ENCODE data around the gene EFEMP1.

The EFEMP1 gene

DNA sequence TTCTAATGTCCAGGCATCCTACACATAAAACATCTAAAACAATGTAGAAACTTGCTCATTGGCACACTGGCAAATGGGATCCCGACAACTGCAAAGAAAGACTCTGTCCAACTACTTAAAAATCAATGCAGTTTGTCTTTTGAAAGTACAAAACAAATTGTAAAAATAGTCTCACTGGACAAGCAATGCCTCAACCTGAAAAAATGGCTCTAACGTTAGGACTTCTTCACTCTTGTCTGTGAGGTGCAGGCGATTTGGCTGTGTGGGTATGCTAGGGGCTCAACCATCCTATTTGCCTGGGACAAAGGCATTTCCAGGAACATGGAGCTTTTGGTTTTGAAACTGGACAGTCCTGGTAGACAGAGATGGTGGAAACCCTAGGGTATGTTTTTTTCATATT, 10.7 kb downstream of the EFEMP1 start:
- peaks cover 13% of the 10 kb centered on the region for H3K36me3 ChIP-seq (ENCODE audit: insufficient read depth, low read length)
- H3K4me1 ChIP-seq (ENCODE audit: control insufficient read depth, insufficient read depth, low read length) = peaks cover 9% of the 10 kb centered on the region
- H3K4me3 ChIP-seq (ENCODE audit: low read length) = no peak overlapping the region
- no peak overlapping the region for H3K9ac ChIP-seq (ENCODE audit: low read depth, low read length)
- no peak overlapping the region for H3K4me2 ChIP-seq (ENCODE audit: low read length)
- H3K9me3 ChIP-seq (replicated peaks; ENCODE audit: low read length) = no peaks in the 10 kb centered on the region
- H3K27me3 ChIP-seq (ENCODE audit: control insufficient read depth, insufficient read depth, low read length) = no peaks in the 10 kb centered on the region

DNA sequence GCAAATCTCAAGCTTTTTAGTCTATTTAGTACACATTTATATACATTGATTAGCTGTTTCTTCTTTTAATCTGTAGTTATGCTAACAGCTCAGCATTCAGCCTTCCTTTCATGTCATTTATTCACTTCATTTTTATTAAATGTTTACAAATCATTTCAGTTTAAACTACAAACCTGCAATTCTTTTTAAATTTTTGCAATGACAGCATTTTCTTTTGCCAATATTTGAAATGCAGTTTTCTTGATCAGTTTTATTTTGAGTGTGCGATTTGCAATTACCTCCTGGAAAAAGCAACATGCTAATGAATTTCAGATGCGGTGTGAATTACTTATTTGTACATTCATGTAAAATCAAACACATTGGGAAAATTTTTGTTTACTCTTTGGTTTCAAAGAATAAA, 13.5 kb downstream of the EFEMP1 start:
- Histone ChIP-seq H3K4me1 (ENCODE audit: control insufficient read depth, insufficient read depth, low read length) (peaks cover under 1% of the 10 kb centered on the region), H3K4me3 (ENCODE audit: low read length) (no peak overlapping the region), H3K9ac (ENCODE audit: low read depth, low read length) (no peak overlapping the region), H3K36me3 (ENCODE audit: insufficient read depth, low read length) (peaks cover 8% of the 10 kb centered on the region), H3K4me2 (ENCODE audit: low read length) (no peak overlapping the region), H3K9me3 (replicated peaks; ENCODE audit: low read length) (no peaks in the 10 kb centered on the region), H3K27me3 (ENCODE audit: control insufficient read depth, insufficient read depth, low read length) (no peaks in the 10 kb centered on the region)

DNA sequence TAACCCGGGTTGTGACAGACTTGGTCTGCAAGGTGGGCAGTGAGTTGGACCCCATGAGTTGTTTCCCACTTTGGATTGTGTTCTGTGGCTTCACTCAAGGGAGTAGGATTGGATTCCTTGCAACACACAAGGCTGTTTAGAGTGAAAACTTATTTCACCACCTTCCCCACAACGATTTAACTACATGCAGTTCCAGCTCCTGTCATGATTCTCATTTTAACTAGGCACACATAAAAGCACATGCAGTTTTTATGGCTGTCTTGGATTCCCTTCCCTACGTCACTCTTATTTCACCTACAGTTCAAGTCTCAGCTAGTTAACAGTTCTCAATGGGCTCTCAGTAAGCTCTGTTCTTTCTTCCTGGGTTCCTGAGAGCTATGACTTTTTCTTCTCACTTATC, 15.9 kb downstream of the EFEMP1 start:
- H3K4me2 ChIP-seq (ENCODE audit: low read length) = no peak overlapping the region
- H3K4me3 ChIP-seq (ENCODE audit: low read length) = no peak overlapping the region
- H3K27me3 ChIP-seq (ENCODE audit: control insufficient read depth, insufficient read depth, low read length) = no peaks in the 10 kb centered on the region
- no peak overlapping the region for H3K9ac ChIP-seq (ENCODE audit: low read depth, low read length)
- no peaks in the 10 kb centered on the region for H3K4me1 ChIP-seq (ENCODE audit: control insufficient read depth, insufficient read depth, low read length)
- H3K9me3 ChIP-seq (replicated peaks; ENCODE audit: low read length) = no peaks in the 10 kb centered on the region
- H3K36me3 ChIP-seq (ENCODE audit: insufficient read depth, low read length) = peaks cover 11% of the 10 kb centered on the region

DNA sequence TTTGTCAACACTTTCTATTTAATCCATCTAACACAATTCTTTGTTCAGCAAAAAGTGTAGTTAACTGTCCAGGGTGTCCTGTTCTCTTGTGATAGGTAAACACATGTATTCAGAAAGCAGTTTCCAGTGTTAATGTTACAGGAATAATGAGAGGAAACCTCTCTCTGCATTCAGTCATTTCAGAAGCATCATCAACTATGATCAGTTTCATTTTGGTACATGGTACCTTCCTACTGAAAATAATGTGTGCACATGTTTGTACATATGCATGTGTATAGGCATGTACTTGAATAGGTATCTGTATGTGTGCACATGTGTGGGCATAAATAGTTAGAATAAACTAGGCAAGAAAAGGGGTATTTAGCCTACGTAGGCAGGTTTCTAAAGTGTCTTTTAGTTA, 16.6 kb downstream of the EFEMP1 start:
- Histone ChIP-seq H3K4me2 (ENCODE audit: low read length) (no peak overlapping the region), H3K9ac (ENCODE audit: low read depth, low read length) (no peak overlapping the region), H3K4me1 (ENCODE audit: control insufficient read depth, insufficient read depth, low read length) (no peaks in the 10 kb centered on the region), H3K27me3 (ENCODE audit: control insufficient read depth, insufficient read depth, low read length) (no peaks in the 10 kb centered on the region), H3K9me3 (replicated peaks; ENCODE audit: low read length) (no peaks in the 10 kb centered on the region), H3K4me3 (ENCODE audit: low read length) (no peak overlapping the region), H3K36me3 (ENCODE audit: insufficient read depth, low read length) (peaks cover 12% of the 10 kb centered on the region)

DNA sequence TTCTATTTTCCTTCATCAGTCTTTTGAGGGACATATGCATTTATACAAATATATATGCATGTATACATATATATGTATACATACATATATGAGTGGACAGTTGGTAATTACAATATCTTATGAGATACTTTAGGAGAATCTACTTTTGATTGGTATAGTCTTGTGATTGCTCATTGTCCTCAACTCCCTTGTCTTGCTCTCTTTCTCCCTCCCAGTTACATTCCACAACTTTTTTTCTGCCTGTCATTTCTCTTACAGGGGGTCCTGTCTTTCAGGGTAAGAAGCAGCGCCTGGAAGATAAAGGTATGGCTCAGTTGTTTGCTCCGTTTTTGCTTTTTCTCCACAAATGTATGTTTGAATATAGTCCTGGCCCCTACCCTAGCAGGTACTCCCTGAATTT, 19.9 kb downstream of the EFEMP1 start:
- H3K9me3 ChIP-seq (replicated peaks; ENCODE audit: low read length) = no peaks in the 10 kb centered on the region
- H3K27me3 ChIP-seq (ENCODE audit: control insufficient read depth, insufficient read depth, low read length) = no peaks in the 10 kb centered on the region
- H3K36me3 ChIP-seq (ENCODE audit: insufficient read depth, low read length) = peaks cover 15% of the 10 kb centered on the region
- H3K9ac ChIP-seq (ENCODE audit: low read depth, low read length) = no peak overlapping the region
- peaks cover 11% of the 10 kb centered on the region for H3K4me1 ChIP-seq (ENCODE audit: control insufficient read depth, insufficient read depth, low read length)
- no peak overlapping the region for H3K4me3 ChIP-seq (ENCODE audit: low read length)
- no peak overlapping the region for H3K4me2 ChIP-seq (ENCODE audit: low read length)

DNA sequence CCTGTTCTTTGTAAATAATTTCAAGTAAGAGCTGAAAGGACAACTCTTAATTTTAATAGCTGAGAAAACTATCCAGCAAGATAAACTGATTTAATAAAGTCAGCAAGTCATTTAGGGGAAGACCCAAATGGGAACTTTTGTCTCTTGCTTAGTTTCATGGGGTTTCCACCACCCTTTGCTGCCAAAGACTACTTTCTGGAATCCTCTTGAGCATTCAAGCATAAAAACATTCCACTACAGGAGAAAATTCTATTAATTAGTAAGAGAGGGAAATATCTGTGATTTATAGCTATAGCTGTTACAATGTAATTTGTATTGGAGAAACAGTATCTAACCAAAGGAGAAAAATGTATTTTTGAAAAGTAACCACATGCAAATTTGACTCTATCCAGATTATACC, 20.6 kb downstream of the EFEMP1 start:
- H3K4me3 ChIP-seq (ENCODE audit: low read length) = no peak overlapping the region
- H3K9me3 ChIP-seq (replicated peaks; ENCODE audit: low read length) = no peaks in the 10 kb centered on the region
- no peaks in the 10 kb centered on the region for H3K27me3 ChIP-seq (ENCODE audit: control insufficient read depth, insufficient read depth, low read length)
- no peak overlapping the region for H3K9ac ChIP-seq (ENCODE audit: low read depth, low read length)
- H3K4me1 ChIP-seq (ENCODE audit: control insufficient read depth, insufficient read depth, low read length) = peaks cover 11% of the 10 kb centered on the region
- H3K4me2 ChIP-seq (ENCODE audit: low read length) = no peak overlapping the region
- H3K36me3 ChIP-seq (ENCODE audit: insufficient read depth, low read length) = peaks cover 13% of the 10 kb centered on the region

DNA sequence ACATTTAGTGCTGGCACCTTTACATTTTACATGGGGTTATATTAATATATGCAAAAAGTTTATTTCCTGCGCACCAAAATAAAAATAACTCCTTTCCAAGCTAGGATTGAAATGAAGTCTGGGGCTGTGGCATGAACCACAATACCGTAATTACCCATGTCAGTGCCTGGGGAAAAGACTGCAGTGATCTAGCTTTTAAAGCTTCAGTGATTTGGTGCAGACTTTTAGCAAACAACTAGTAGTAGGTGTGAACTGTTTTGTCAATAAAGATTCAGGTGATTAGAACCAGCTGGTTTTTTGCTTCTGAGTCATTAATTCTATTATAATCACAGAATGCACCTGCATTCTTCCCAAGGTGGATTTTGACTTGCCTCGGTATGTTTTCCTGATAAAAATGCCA, 21.2 kb downstream of the EFEMP1 start:
- Histone ChIP-seq H3K9ac (ENCODE audit: low read depth, low read length) (no peak overlapping the region), H3K4me1 (ENCODE audit: control insufficient read depth, insufficient read depth, low read length) (peaks cover 11% of the 10 kb centered on the region), H3K27me3 (ENCODE audit: control insufficient read depth, insufficient read depth, low read length) (no peaks in the 10 kb centered on the region), H3K4me3 (ENCODE audit: low read length) (no peak overlapping the region), H3K4me2 (ENCODE audit: low read length) (no peak overlapping the region), H3K9me3 (replicated peaks; ENCODE audit: low read length) (no peaks in the 10 kb centered on the region), H3K36me3 (ENCODE audit: insufficient read depth, low read length) (peaks cover 13% of the 10 kb centered on the region)

DNA sequence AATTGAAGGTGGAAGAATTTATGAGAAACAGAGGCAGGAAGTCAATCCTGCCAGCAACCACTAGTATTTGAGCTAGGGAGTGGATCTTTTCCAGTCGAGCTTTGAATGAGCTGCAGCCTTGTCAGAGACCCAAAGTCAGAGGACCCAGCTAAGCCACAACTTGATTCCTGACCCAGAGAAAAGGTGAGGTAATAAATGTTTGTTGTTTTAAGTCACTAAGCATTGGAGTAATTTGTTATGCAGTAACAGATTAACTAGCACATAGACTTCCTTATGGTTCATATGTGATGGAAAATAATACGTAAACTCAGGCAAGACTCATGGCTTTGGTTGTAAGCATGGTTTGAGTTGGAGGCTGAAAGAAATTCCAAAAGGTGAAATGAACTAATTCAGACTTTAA, 21.6 kb downstream of the EFEMP1 start:
- Histone ChIP-seq H3K9ac (ENCODE audit: low read depth, low read length) (no peak overlapping the region), H3K4me3 (ENCODE audit: low read length) (no peak overlapping the region), H3K36me3 (ENCODE audit: insufficient read depth, low read length) (peaks cover 13% of the 10 kb centered on the region), H3K4me2 (ENCODE audit: low read length) (no peak overlapping the region), H3K27me3 (ENCODE audit: control insufficient read depth, insufficient read depth, low read length) (no peaks in the 10 kb centered on the region), H3K4me1 (ENCODE audit: control insufficient read depth, insufficient read depth, low read length) (peaks cover 11% of the 10 kb centered on the region), H3K9me3 (replicated peaks; ENCODE audit: low read length) (no peaks in the 10 kb centered on the region)

DNA sequence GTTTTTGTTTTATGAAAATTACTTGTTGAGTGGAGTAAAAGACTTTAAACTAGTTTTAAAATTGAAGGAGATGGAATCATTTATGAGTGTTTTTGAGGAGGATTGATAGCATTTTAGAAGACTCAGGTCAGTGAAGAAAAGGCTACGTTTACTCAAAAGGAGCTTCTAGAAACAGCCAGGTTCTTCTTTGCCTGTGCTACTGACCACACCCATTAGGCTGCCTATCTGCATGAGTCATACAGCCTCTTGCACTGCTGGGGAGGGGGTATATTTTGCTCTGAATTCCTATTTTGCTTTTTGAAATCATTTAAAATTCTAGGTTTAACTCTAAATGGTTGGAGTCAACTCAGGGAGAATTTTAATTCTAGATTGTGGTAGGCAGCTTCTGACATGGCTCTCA, 22.3 kb downstream of the EFEMP1 start:
- H3K36me3 ChIP-seq (ENCODE audit: insufficient read depth, low read length) = peaks cover 13% of the 10 kb centered on the region
- H3K9ac ChIP-seq (ENCODE audit: low read depth, low read length) = no peak overlapping the region
- H3K9me3 ChIP-seq (replicated peaks; ENCODE audit: low read length) = no peaks in the 10 kb centered on the region
- H3K4me3 ChIP-seq (ENCODE audit: low read length) = no peak overlapping the region
- H3K4me2 ChIP-seq (ENCODE audit: low read length) = peak overlapping the region; percentile 10
- no peaks in the 10 kb centered on the region for H3K27me3 ChIP-seq (ENCODE audit: control insufficient read depth, insufficient read depth, low read length)
- H3K4me1 ChIP-seq (ENCODE audit: control insufficient read depth, insufficient read depth, low read length) = peaks cover 11% of the 10 kb centered on the region

DNA sequence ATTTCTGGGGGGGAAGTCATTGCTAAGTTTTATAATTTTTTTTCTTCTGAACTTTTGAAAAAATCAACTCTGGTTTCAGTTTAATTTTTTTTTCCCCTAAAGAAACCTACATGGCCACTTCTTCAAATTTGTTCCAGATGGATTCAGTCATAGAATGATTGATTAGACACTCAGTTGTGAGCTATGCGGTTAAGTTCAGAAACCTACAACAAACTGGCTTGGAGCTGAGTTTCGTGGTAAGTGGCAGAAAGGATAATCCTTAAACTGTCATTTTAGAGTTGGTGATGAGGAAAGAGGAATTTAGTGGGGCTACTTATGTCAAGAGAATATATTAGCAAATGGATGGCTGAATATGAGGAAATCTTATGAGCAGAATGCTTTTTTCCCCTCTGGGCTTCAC, 23.7 kb downstream of the EFEMP1 start:
- no peak overlapping the region for H3K4me3 ChIP-seq (ENCODE audit: low read length)
- H3K27me3 ChIP-seq (ENCODE audit: control insufficient read depth, insufficient read depth, low read length) = no peaks in the 10 kb centered on the region
- no peak overlapping the region for H3K9ac ChIP-seq (ENCODE audit: low read depth, low read length)
- no peak overlapping the region for H3K4me2 ChIP-seq (ENCODE audit: low read length)
- no peaks in the 10 kb centered on the region for H3K9me3 ChIP-seq (replicated peaks; ENCODE audit: low read length)
- peaks cover 11% of the 10 kb centered on the region for H3K4me1 ChIP-seq (ENCODE audit: control insufficient read depth, insufficient read depth, low read length)
- peaks cover 13% of the 10 kb centered on the region for H3K36me3 ChIP-seq (ENCODE audit: insufficient read depth, low read length)

DNA sequence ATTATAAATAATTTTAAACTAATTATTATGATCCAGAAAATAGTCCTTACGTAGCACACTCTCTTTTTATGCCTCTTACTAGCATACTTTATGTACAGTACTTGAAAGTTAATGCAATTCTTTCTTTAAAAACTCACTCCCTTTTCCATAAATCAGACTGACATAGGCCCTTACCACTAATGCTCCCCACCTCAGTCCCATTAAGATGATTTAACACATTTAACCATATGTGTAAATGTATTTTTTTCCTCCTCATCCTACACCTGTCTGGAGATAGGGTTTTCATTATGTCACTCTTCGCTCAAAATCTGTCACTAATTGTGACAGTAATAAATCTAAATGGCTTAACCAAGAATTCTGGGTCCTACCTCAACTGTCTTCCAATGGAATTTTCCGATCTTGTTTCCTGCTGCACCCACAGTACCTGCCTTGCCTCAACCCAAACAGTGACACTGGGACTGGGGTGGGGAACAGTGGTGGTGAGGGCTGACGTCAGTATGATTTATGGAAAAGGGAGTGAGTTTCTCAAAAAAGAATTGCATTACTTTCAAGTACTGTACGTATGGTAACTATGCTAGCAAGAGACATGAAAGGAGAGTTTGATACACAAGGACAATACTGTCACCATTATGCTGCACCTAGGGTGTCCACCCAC, 25.1 kb downstream of the EFEMP1 start:
- Histone ChIP-seq H3K4me1 (ENCODE audit: control insufficient read depth, insufficient read depth, low read length) (peaks cover 11% of the 10 kb centered on the region), H3K9me3 (replicated peaks; ENCODE audit: low read length) (no peaks in the 10 kb centered on the region), H3K27me3 (ENCODE audit: control insufficient read depth, insufficient read depth, low read length) (no peaks in the 10 kb centered on the region), H3K4me3 (ENCODE audit: low read length) (no peak overlapping the region), H3K36me3 (ENCODE audit: insufficient read depth, low read length) (peaks cover 4% of the 10 kb centered on the region), H3K9ac (ENCODE audit: low read depth, low read length) (no peak overlapping the region), H3K4me2 (ENCODE audit: low read length) (no peak overlapping the region)

DNA sequence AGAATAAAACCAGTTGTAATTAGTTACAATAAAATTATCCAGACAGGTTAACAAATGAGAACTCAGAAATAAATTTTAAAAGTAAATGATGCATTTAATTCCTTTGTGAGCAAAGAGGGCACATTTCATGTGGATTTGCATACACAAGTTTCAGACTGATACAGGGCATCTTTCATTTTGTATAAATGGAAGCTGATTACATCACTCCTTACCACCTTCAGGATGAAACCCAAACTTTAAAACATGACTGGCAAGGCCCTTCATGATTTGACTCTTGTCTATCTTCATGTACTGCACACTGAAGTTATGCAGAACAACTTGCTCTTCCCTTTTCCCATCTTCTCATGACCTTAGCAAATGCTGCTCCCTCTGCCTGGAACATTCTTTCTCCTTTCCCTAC, 26.9 kb downstream of the EFEMP1 start:
- Histone ChIP-seq H3K9ac (ENCODE audit: low read depth, low read length) (no peak overlapping the region), H3K4me3 (ENCODE audit: low read length) (no peak overlapping the region), H3K4me2 (ENCODE audit: low read length) (no peak overlapping the region), H3K36me3 (ENCODE audit: insufficient read depth, low read length) (no peaks in the 10 kb centered on the region), H3K9me3 (replicated peaks; ENCODE audit: low read length) (no peaks in the 10 kb centered on the region), H3K4me1 (ENCODE audit: control insufficient read depth, insufficient read depth, low read length) (peaks cover 8% of the 10 kb centered on the region), H3K27me3 (ENCODE audit: control insufficient read depth, insufficient read depth, low read length) (no peaks in the 10 kb centered on the region)
